HG02759 (cell line): ENCODE measurements around the gene KRTAP2-3.
"Not testable (repeated sequence)": the region's sequence is repeated elsewhere in the genome, so short reads cannot be mapped to it uniquely, and the experiment has no call there.

Source experiments
- ATAC-seq: cut with Tn5 transposase; IDR thresholded peaks from one replicate; pipeline ENCODE4 v1.9.1; 2021; ENCODE audit warnings: mild to moderate bottlenecking, moderate library complexity; ENCODE audit not compliant: unreplicated experiment

The KRTAP2-3 gene

DNA sequence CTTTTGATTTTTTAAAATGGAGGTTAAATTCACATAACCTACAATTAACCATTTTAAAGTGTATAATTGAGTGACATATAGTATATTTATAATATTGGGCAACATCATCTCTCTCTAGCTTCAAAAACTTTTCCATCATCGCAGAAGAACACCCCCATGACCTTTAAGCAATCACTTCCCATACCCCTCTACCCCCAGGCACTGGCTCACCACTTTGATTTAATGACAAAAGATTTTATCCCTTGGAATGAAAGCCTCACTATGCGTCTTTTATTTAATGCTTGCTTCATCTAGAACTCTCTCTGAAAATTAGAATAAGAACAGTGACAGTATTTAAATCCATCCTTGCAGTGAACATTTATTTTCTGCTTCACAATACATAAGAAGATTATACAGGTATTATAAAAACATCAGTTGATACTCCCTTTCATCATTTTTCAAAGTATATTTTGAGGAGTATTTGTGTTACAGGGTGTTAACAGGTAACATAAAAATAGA lies 22.0 kb downstream of the KRTAP2-3 start:
- no peak for ATAC-seq

DNA sequence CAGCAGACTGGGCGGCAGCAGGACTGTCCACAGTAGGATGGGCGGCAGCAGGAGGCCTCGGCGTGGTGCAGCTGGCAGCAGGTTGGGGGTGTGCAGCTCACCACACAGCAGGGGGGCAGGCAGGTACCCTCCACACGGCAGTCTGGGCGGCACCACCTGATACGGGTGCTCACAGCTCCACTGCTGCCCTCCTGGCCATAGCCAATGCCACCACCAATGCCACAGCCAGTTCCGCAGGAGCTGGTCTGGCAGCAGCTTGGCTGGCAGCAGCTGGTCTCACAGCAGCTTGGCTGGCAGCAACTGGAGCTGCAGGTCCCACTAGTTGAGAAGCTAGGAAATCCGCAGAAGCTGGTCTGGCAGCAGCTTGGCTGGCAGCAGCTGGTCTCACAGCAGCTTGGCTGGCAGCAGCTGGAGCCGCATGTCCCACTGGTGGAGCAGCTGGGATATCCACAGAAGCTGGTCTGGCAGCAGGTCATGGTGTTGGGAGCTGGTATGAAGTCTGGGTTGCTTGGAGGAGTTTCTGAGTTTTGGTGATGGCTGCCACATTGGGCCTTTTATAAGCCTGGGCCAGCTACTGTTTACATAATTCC lies 25.5 kb downstream of the KRTAP2-3 start, which contains the start of gene KRTAP1-3:
Gene KRTAP1-3 (minus strand): TSS at position 529 of the 590 bp plus-strand sequence. CDS start 53 bp downstream, at position 476.
- not testable (repeated sequence) for ATAC-seq

DNA sequence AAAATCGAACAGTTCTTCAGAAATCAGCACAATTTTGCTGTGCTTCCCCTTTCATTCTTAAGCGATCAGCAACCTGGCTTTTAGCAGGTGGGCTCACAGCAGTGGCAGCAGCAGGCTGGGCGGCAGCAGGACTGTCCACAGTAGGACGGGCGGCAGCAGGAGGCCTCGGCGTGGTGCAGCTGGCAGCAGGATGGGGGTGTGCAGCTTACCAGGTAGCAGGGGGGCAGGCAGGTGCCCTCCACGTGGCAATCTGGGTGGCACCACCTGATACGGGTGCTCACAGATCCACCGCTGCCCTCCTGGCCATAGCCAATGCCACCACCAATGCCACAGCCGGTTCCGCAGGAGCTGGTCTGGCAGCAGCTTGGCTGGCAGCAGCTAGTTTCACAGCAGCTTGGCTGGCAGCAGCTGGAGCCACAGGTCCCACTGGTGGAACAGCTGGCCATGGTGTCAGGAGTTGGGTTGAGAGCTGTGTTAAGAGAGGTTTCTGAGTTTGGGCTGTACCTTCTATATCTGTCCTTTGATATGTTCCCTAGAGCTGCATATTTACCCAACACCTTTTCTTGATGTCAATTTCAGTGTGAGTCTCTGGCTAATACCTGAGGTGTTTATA lies 30.2 kb downstream of the KRTAP2-3 start, which contains the start of gene KRTAP1-4:
Gene KRTAP1-4 (minus strand): TSS at position 563 of the 613 bp plus-strand sequence. CDS start 117 bp downstream, at position 446.
- no peak for ATAC-seq

DNA sequence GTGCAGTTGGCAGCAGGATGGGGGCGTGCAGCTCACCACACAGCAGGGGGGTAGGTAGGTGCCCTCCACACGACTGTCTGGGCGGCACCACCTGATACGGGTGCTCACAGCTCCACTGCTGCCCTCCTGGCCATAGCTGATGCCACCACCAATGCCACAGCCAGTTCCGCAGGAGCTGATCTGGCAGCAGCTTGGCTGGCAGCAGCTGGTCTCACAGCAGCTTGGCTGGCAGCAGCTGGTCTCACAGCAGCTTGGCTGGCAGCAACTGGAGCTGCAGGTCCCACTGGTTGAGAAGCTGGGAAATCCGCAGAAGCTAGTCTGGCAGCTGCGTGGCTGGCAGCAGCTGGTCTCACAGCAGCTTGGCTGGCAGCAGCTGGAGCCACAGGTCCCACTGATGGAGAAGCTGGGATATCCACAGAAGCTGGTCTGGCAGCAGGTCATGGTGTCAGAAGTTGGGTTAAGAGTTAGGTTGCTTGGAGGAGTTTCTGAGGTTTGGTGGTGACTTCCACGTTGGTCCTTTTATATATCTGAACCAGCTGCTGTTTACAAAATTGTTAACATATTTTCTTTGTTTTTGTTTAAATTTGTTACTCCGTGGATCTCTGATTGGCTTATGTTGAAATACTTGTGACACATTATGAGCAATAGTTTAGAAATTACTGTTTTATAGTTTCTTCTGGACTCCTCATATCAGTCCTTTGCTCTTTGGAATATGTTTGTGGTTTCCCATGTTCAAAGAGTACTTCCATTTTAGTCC lies 33.0 kb downstream of the KRTAP2-3 start, which contains the start of gene KRTAP1-5:
Gene KRTAP1-5 (minus strand): TSS at position 494 of the 757 bp plus-strand sequence. CDS start 53 bp downstream, at position 441.
- ATAC-seq = no peak

- ATAC-seq = no peak
Measured at GRCh38 chr17:41024697-41025096, 35.2 kb downstream of the KRTAP2-3 start.

GRCh38 chr17:41020336-41020735 lies 39.6 kb downstream of the KRTAP2-3 start:
- no peak for ATAC-seq

DNA sequence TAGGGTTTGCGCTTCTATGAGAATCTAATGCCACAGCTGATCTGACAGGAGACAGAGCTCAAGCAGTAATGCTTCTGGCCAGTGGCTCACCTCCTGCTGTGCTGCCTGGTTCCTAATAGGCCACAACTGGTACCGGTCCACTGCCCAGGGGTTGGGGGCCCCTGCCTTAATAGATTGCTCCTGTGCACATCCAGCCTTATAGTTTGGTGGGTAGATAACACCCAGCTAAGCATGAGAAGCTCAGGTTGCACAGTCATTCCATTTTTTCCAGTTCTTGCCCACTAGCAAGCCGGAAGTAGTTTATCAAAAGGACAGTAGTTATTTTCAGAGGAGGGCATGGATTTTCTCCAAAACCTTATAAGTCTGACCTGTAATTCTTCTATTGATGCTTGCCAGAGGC lies 40.5 kb downstream of the KRTAP2-3 start:
- ATAC-seq = no peak

- no peak for ATAC-seq
Measured at GRCh38 chr17:41018541-41018940, 41.4 kb downstream of the KRTAP2-3 start.

DNA sequence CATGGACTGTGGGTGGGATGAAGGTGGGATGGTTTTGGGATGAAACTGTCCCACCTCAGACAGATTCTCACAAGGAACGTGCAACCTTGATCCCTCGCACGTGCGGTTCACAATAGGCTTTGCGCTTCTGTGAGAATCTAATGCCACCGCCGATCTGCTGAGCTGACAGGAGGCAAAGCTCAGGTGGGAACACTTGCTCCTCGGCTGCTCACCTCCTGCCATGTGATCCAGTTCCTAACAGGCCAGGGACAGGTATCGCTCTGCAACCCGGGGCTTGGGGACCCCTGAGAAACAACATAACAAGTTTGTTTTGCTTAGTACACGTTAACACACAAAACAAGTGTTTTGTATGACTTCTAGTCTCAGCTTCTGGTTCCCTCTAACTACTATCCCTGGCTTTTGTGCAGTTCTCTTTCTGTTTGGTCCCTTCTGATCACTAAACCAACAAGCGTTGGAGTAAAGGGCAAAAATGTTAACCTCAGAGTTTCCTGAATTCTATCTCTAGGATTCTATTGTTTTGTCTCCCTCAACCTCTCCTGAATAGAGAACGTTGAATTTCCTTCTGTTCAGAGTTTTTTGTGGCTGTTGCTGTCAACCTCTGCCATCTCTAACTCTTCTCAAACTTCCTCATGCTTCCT lies 43.2 kb downstream of the KRTAP2-3 start:
- no peak for ATAC-seq

GRCh38 chr17:41015454-41015853 lies 44.5 kb downstream of the KRTAP2-3 start:
- ATAC-seq = no peak

DNA sequence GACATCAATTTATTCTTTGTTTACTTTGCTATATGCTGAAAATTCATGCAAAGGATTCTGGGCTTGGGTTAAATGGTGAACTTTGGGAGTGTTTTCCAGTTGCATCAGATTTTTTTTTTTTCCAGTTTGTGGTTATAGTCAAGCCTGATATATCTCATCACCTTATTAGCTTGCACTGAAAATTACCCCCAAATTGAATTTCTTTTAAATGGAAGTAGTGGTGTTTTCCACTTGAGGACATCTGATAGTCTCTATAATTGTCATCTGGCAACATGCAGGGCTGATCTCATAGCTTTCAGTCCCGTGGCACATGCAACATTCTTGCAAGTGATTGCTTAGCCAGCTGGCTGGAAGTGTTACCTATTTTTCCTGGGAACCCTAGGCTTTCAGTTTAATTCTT lies 46.3 kb downstream of the KRTAP2-3 start:
- no peak for ATAC-seq

DNA sequence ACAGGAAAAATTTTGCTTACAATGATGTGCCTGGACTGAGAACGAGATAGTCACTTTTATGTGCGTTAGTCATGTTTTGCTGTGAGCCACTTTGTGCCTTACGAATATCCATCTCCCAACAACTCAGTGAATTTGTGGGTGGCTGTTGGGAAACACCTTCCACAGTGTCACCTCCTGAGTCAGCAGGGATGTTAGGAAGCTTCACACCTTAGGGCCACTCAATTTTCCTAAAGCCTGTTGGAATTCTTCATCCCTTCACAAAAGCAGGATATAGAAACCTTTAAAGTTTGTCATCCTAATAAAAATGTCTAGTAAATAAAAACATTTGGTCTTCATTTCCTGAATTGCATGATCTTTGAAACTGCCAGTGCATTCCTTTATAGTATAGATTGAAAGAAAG lies 46.7 kb downstream of the KRTAP2-3 start:
- no peak for ATAC-seq

- ATAC-seq = no peak
Measured at GRCh38 chr17:41012326-41013120, 47.4 kb downstream of the KRTAP2-3 start.

DNA sequence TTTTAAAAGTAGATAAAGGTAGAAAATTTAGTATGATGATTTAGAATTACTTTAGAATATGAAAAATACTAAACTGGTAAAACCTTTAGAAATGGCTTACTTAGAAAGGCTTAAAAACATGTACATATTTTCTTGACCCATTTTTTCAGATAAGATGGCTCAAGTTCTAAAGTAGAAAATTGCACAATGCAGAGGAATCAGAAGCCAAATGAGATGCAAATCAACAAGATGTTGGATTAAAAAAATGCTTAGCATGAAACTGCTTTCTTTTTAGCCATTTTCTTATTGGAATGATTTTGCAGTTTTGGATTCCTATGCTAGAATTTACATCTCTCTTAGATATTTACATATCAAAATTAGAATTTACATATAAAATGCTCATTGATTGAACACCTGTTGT lies 49.5 kb downstream of the KRTAP2-3 start:
- no peak for ATAC-seq

- no peak for ATAC-seq
Measured at GRCh38 chr17:41009936-41010335, 50.0 kb downstream of the KRTAP2-3 start.

DNA sequence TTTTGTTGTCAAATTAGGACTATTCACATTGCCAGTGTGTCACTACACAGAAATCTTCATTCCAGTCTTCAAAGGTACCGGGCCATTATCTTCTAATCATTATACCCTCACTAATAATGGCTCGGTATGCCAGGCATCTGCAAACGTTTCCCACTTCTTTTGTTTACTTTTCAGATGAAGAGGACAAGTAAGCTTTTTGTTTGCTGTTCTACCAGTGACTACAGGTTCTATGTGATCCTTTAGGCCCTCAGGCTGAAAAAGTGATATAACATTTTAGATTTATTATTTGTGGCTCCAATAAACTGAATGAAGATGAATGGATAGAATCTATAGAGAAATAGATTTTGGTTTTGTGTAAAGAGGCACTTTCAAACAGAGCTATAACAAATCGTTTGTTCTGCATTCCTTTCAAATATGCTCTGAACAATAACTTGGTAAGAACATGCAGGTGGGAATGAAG lies 50.6 kb downstream of the KRTAP2-3 start:
- ATAC-seq = no peak
